Parietal lobe (tissue), 1 donor: Measurements from ENCODE around the gene PRSS38. TPM values are rescaled to one million over a fixed set of nuclear protein-coding genes. Genes with fewer than 3 reads are reported as not detected.

Experiments
- total RNA-seq: library from RNA; depleted of rRNA; stranded (reverse); fragments of >200 nt; gene quantifications from one replicate; pipeline ENCODE4 v1.2.3, GENCODE V29; 2014

Gene PRSS38
- total RNA-seq = not detected

GRCh38 chr1:227815468-227816409 lies at the start of gene PRSS38:
Gene PRSS38 (plus strand): TSS chr1:227815675. CDS start chr1:227815717, 42 bp downstream.

Other genes with a start within 250 kb of the PRSS38 start
- 26.0 TPM for gene JMJD4, start 80.4 kb upstream of the PRSS38 start, total RNA-seq
- 77.3 TPM for gene SNAP47, start 80.2 kb upstream of the PRSS38 start, total RNA-seq
- 2.8 TPM for gene WNT9A, start 132.3 kb downstream of the PRSS38 start, total RNA-seq
- not detected for gene WNT3A, start 191.3 kb downstream of the PRSS38 start, total RNA-seq